NCI-H2227 (cell line): Measurements from ENCODE around the gene LRRC75B.
A peak's percentile ranks its signal among the peaks of the same experiment; 100 is the strongest.
"Not testable (repeated sequence)": the region's sequence is repeated elsewhere in the genome, so short reads cannot be mapped to it uniquely, and the experiment has no call there.

ENCODE experiments used
- DNase-seq: peaks from one replicate; lab custom pipeline; 2025; ENCODE audit not compliant: unreplicated experiment; lab: John Stamatoyannopoulos, UW

LRRC75B gene, protein sequence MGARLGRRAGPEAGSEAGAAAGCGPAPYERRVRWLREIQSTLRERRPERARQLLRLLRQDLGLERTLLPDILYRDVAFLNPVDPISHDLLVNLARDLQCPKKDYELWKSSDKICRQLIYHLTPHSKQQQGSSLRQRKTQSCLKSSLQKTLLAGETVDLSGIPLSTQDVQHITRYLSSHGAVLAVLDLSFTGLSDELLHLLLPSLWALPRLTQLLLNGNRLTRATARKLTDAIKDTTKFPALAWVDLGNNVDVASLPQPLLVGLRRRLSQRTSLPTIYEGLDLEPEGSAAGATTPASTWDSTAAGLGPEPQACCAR

DNA sequence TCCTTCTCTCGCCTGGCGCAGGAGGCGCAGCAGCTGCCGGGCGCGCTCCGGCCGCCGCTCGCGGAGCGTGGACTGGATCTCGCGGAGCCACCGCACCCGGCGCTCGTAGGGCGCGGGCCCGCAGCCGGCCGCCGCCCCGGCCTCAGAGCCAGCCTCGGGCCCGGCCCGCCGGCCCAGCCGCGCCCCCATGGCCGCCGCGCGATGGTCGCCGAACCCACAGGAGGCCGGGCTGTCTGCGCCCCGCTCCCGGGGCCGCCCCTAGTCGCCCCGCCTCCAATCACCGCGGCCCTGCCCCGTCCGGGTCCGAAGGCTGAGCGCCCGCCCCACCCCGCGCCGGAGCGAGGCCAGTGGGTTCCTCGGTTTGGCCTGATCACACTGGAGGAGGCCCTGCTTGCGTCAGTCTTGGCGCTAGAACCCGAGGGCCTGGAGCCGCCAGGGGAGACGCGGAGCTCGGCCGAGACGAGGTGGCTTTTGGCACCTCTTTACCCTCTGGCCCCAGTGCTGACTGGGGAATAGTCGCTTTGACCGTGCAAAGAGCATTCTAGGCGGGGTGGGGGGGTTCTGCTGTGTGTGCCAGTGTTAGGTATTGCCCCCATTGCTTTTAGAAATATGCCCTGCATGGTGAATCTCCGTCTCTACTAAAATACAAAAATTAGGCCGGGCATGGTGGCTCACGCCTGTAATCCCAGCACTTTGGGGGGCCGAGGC lies at the start of gene LRRC75B:
LRRC75B (minus strand) TSS at position 223 of the 708 bp plus-strand sequence; CDS start at position 189, 34 bp downstream.
- DNase-seq: peak; percentile 78

DNA sequence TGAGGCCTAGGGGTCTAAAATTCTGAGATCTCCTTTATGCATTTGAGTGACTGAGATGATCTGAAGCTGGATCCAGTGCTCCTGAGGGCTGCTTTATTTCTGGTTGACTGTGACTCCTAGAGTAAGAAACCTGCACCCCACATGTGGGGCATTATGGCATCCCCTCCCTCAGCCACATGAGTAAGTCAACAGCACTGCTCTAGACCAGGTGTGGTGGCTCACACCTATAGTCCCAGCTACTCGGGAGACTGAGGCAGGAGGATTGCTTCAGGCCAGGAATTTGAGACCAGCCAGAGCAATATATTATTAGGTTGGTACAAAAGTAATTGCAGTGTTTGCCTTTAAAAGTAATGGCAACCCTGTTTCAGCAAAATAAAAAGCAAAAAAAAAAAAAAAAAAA lies 49.4 kb upstream of the LRRC75B start:
- DNase-seq: not testable (repeated sequence)

DNA sequence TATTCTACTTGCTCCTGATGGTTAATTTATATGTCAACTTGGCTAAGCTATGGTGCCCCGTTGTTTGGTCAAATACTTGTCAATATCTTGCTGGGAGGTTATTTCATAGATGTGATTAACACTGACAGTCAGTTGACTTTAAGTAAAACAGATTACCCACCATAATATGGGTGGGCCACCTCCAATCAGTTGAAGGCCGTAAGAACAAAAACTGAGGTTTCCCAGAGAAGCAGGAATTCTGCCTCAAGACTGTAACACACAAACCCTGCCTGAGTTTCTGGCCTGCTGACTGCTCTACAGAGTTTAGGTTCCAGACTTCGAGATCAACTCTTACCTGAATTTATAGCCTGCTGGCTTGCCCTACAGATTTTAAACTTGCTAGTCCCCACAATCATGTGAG lies 43.6 kb upstream of the LRRC75B start:
- not testable (repeated sequence) for DNase-seq

DNA sequence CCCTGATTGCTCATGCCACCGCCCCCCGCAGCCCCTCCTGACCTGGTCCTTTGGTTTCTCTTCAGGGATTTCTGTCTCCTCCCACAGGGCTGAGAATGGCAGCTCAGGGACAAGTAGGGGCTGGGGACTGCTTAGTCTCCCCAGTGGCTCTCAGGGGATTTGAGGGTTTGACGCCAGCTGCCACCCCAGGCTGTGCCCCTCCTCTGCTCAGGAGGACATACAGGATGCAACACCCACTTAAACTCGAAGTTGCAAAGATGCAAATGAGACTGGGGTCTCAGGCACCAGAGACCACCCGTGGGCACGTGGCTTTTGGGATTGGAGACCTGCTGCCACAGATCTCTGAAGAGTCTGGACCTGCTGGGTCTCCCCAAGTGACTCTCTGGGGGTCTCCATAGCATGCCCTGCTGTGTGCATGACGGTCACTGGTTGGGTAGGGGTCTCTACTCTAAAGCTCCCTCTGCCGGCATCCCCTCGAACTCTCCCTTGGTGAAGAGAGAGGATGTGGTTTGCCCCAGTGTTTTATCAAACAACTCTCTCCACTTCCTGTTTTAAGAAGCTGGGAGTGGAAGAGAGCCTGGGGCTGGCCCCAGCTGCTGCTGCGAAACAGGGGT lies 42.0 kb upstream of the LRRC75B start:
- not testable (repeated sequence) for DNase-seq

DNA sequence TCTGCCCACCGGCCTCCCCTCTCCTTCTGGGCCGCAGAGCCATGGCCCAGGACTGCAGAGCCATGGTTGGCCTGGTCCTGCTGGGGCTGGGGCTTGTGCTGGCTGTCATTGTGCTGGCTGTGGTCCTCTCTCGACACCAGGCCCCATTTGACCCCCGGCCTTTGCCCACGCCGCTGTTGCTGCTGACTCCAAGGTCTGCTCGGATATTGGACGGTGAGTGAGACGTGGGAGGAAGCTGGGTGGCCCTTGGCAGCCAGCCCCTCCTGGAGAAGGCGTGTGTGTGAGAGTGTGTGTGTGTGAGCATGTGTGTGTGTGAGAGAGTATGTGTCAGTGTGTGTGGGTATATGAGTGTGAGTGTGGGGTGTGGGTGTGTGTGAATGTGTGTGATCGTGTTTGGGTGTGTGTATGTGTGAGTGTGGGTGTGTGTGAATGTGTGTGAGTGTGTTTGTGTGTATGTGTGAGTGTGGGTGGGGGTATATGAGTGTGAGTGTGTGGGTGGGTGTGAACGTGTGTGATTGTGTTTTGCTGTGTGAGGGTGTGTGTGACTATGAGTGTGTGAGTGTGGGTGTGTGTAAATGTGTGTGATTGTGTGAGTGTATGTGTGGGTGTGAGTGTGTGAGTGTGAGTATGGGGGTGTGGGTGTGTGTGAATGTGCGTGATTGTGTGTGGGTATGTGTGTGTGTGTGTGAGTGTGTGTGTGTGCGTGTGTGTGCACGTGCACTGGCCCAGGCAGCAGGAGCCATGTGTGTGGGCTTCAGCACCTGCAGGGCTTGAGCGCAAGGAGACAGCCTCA lies 40.6 kb upstream of the LRRC75B start:
- not testable (repeated sequence) for DNase-seq

DNA sequence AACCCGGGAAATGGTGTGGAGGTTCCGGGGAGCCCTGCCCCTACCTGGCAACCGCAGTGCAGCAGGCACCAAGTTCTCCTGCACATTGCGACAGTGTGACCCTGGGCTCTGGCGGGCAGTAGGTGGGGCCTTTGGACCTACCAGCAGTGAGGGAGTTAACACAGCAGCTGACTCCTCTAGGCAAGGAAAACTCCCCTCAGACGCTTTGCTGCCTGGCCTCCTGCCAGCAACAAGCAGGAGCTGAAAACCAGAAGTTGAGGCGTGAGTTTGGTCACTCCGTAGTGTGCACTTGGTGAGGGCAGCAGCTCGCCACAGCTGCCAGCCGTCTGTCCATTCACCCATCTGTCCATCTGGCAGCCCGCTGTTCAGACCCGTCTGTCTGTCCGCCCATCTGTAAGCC lies 39.8 kb upstream of the LRRC75B start:
- DNase-seq: not testable (repeated sequence)

DNA sequence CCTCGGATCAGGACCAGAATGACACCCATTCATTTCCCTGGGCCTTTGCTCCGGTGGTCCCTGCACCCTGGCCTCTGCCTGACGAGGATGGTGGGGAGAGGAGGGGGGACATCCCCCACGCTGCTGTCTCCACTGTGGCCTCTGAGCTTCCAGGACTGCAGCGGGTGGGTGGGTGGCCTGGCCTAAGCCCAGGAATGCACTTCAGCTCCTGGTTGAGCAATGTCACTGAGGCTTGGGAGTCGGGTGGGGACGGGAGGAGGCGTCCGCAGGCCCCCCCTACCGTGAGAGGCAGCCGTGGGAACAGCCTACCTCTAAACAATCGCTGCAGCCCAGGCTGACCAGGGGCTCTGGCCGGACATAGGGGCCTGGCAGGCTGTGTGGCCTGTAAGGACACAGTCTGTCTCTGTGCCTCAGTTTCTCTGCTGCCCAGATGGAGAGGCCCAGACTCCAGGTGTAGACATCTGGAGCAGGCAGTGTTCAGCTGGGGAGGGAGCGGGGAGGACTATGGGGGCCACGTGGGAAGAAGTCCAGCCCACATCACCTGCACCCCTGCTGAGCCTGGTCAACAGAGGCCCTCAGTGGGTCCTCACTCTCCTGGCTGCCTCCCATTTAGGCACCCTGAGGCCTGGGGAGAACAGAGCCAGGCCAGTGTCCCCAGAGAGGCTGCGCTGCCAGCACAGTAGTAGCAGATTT lies 38.7 kb upstream of the LRRC75B start:
- not testable (repeated sequence) for DNase-seq

DNA sequence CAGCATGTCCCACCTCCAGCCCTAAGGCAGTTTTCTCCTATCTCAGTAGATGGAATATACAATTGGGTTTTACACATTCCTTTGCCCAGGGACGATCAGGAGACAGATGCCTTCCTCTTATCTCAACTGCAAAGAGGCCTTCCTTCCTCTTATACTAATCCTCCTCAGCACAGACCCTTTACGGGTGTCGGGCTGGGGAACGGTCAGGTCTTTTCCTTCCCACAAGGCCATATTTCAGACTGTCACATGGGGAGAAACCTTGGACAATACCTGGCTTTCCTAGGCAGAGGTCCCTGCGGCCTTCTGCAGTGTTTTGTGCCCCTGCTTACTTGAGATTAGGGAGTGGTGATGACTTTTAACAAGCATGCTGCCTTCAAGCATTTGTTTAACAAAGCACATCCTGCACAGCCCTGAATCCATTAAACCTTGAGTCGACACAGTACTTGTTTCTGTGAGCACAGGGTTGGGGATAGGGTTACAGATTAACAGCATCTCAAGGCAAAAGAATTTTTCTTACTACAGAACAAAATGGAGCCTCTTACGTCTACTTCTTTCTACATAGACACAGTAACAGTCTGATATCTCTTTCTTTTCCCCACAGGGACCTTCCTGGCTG lies 38.0 kb upstream of the LRRC75B start:
- DNase-seq: not testable (repeated sequence)

DNA sequence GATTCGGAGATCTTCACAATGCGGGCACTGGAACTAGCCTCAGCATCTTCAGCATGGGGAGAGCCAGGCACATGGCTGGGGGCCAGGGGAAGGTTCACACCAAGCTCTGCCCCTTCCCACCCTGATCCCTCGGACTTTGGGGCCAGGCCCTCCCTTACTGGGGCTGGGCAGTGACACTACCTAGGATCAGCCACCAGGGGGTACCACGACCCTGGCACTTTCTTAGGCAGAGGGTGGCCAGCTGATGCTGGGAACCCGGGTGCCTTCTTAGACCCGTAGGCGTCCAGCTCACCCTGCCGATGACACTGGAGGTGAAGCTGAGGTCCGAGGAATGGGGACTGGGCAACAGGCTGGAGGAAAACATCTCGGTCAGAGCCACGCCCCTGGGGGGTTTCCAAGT lies 36.2 kb upstream of the LRRC75B start:
- not testable (repeated sequence) for DNase-seq

DNA sequence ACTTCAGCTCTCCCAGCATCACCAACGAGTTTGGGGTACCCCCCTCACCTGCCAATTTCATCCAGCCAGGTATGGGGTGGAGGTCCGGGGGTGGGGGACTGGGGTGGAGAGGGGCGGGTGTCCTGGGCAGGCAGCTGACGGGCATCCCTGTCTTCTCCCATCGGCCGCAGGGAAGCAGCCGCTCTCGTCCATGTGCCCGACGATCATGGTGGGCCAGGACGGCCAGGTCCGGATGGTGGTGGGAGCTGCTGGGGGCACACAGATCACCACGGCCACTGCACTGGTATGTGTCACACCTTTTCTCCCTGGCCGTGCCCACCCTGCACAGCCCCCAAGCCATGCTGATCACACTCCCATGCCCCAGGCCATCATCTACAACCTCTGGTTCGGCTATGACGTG lies 35.0 kb upstream of the LRRC75B start:
- not testable (repeated sequence) for DNase-seq

DNA sequence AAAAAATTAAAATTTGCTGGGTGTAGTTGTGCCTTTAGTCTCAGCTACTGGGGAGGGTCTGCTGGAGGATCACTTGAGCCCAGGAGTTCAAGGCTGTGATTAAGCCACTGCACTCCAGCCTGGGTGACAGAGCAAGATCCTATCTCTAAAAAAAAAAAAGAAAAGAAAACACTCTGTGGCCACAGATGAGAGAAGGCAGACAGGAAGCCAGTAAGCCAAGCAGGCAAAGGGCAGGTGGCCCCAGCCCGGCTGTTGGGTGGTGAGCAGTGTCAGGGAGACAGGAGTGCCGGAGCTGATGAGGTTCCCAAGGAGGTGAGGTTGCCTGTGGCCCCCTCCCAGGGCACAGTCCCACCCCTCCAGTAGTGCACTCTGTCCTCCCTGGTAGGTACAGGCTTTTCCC lies 29.7 kb upstream of the LRRC75B start:
- DNase-seq: not testable (repeated sequence)

DNA sequence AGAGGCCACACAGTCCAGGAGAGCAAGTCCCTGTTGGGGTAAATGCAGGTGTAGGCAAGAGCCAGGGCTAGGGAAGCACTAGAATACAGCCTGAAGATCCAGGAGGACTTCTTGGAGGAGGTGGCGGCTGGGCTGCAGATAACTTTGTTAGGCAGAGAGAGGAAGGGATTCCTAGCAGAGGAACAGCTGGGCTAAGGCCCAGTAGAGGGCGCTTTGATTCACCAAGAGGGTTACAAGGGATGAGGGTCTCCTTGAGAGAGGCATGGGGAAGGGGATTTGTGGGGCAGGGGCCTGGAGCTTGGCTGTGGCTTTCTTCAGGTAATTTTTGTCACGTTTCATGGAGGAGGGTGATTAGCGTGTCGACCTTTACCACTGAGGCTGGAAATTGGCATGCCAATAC lies 28.4 kb upstream of the LRRC75B start:
- not testable (repeated sequence) for DNase-seq

DNA sequence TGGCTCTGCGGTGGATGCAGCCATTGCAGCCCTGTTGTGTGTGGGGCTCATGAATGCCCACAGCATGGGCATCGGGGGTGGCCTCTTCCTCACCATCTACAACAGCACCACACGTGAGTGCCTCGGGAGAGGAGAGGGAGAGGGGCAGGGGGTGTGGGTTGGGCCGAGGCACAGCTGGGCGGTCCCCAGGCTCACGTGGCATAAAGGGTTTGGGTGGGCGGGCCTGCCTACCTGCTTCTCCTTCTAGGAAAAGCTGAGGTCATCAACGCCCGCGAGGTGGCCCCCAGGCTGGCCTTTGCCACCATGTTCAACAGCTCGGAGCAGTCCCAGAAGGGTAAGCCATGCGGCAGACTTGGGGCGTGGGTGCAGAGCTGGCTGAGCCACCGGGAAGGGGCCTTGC lies 21.9 kb upstream of the LRRC75B start:
- not testable (repeated sequence) for DNase-seq

DNA sequence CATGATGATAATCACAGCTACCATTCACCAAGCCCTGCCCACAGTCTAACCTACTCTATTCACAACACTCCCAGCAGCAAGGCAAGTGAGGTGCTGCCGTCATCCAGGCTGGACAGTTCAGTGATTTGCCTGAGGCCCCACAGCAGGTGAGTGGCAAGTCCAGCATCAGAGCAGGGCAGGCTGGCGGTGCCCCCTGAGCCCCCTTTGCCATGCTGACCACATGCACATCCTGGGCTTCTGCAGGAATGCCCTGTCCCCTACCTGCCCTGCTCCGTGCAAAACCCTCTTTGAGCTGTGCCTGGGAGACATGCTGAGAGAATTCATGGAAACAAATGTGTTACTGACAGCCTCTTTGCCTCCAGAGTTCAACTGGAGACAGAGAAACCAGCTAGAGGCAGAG lies 17.0 kb upstream of the LRRC75B start:
- not testable (repeated sequence) for DNase-seq

DNA sequence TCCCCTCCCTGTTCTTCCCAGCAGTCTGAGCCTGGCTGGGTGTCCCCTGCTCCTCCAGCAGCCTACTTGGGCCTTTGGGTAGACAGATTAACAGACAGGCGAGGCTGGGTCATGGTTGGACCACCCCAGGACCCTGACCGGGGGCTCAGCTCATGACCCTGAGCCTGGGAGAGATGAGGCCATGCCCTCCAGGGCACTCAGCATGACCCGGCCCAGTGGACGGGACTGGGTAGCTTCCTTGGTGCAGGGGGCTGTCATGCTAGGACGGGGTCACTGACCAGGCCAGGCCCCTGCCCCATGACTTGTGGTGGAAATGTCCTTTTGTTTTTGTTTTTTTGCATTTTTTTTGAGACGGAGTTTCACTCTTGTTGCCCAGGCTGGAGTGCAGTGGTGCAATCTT lies 15.5 kb upstream of the LRRC75B start:
- not testable (repeated sequence) for DNase-seq

DNA sequence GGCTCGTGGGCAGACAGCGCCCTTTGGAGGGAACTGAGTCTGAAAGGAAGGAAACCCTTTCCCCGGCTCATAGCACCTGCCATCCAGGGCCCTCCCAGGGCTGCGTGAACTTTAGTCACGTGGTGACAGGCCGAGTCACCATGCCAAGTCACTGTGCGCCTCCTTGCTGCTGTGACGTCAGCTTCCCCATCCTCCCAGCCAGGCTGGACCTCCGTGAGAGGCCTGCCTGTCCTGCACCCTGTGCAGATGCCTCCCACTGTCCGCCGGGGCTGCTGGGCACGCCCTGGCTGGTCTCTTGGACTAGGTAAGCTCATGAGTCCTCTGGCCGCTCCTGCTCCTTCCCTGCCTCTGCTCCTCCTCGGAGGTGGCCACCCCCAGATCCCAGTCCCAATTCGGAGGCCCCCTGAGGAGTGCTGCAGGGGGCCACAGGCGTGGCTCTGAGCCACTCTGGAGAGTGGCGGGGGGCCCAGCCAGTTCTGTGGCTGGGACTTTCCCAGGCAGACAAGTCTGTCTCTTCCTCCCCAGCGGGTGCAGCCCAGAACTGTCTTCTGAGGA lies 14.6 kb upstream of the LRRC75B start:
- not testable (repeated sequence) for DNase-seq

DNA sequence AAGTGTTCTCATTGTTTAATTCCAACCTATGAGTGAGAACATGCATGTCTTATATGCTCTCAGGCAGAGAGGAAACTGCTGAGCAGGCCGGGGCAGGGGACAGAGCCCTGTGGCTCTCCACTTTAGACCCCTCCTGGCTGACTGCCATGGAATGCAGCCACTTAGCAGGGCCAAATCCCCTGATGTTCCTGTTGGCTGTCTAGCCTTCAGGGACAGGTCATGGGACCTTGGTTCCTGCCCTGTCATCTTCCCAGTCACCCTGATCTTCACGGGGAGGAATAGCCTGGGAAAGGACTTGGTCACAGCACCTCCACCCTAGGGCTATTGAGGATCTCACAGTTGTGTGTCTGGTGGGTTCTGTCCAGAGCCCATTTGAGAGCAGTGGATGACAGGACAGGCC lies 13.5 kb upstream of the LRRC75B start:
- not testable (repeated sequence) for DNase-seq

DNA sequence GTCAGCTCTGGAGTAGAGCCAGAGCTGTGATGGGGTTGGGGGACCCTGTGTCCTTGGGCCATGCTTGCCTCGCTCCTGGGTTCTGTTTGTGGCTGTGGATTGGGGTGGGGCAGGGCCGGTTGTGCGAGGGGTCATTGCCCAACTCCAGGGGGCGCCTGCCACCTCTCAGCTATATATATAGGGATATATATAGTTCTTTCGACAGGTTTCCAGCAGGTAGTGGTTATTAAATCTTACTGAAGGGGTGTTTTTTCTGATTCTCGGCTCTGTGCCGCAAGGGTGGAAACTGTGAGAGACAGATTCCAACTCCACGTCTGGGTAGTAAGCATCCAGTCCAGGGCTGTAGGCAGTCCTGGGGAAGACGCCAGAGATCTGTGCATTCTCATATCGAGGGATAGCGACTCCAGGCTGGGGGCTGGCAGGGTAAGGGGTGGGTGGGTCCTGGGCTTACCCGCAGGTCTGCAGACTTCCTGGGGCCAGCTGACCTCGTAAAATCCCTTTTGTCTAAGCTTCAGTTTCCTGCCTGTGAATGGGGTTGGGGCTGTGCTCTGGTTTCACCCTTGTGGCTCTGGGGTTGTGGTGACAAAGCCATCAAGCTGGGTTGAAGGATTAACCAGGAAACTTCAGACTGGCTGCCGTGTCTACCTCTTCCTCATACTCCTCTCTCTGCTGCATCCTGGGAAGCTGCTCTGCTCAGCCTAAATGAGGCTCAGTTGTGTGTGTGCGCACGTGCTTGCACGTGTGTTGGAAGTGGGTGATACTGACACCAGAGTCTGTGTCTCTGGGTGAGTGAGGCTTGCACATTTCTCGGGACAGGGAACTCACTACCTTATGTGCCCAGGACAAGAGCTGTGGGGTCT lies 11.1 kb upstream of the LRRC75B start:
- DNase-seq: not testable (repeated sequence)
